Heart left ventricle (tissue), 13 donors: ENCODE data around the gene ETV6.

ENCODE experiments used
- CTCF ChIP-seq, 12 donors: fragments of 200-600 bp; sonication (generic) in 4 of 12; IDR thresholded peaks; one replicate each; pipeline versions ENCODE4 v1.5.0 to v1.8.0; 2018 to 2022; ENCODE audit warnings: antibody characterized with exemption in 12 of 12, mild to moderate bottlenecking in 5 of 12
- POLR2A ChIP-seq, 2 donors: fragments of 450-650 bp; IDR thresholded peaks; one replicate each; pipeline ENCODE4 v1.6.1; 2017; ENCODE audit warnings: antibody characterized with exemption in 2 of 2, mild to moderate bottlenecking in 2 of 2, moderate library complexity in 2 of 2
- donor health status: ischemic (EF 13 %, LVEDD 7.1; RV severe dilation, severe dysfunction).
- donor health status: DM: no; HTN: yes; CAD: no.
- donor health status: DM: no; HTN: no; CAD: no.
- donor health status: ischemic (EF 25% LVEDD 6.9; RV normal size, moderate dysfunction).
- donor health status: ischemic (EF 25% LVEDD 5.7; RV mildly dilated, moderate dysfunction).
- donor health status: ischemic (EF 35%, LVEDD 5.7; RV mildly dilated, moderate dysfunction).
- donor health status: nonischemic (EF 11% LVEDD 7.7; RV severe dilation, severe dysfunction).
- donor health status: DM: yes; HTN: yes; CAD: no.
- donor health status: PGD.
- donor health status: ischemic (EF 29% LVEDD 5.4; RV normal size, mild dysfunction).
- donor health status: nonischemic (EF 23%, LVEDD 6.1; RV moderate dilation, normal function).

- no peak for TF ChIP-seq POLR2A (IDR thresholded peaks at IDR 0.05)
- no peak for TF ChIP-seq CTCF (IDR thresholded peaks at IDR 0.05)
Observed at GRCh38 chr12:11749943-11750690, 100.6 kb downstream of the ETV6 start.
